ENCODE data around the gene PTPRR. TPM values are rescaled to one million over a fixed set of nuclear protein-coding genes. Genes with fewer than 3 reads are reported as not detected.

Gene PTPRR
- polyA plus RNA-seq, 1 of the 3 experiments (the other 2 are of a cell fraction): 1.4 TPM

GRCh38 chr12:70671698-70672097, 248.8 kb downstream of the PTPRR start:
- WGBS (ENCODE audit: low lambda C conversion rate): 90% methylated on average over 2 of the region's 5 CpGs

DNA sequence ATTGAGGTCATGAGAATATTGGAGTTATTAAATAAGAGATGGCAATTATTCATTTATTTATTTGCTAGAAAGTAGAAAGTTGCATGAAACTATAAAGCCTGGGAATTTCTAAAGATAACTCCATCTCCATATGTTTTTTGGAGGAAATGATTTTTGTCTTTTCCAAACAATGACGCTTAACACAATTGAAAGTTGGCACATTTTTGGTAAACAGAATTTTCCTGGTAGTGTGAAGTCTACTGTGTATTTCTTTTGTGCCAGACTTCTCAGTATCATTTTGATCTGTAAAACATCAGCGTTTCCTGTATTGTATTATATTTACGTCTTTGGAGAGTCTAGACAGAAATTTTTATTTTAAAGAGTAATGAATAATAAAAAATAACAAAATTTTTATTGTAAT, 249.6 kb downstream of the PTPRR start:
- Histone ChIP-seq H2AFZ (ENCODE audit: low read depth) (0 out of 2 replicates have a peak overlapping the region, but pooled peaks have one; percentile 34), H3K9me3 (no peaks in the 10 kb centered on the region), H3K27me3 (ENCODE audit: insufficient read depth) (no peaks in the 10 kb centered on the region), H3K4me2 (no peak overlapping the region), H3K36me3 (replicated peaks in 1 of 2; ENCODE audit: control insufficient read depth in 1 of 2, insufficient read depth in 2 of 2, low read length in 1 of 2) (no peaks in the 10 kb centered on the region), H3K4me1 (ENCODE audit: control insufficient read depth in 1 of 2, insufficient read depth in 2 of 2, low read depth in 1 of 2, low read length in 1 of 2) (no peaks in the 10 kb centered on the region; a peak in 1 of 4 replicates), H3K4me3 (ENCODE audit: low read depth in 2 of 2, low read length in 1 of 2) (no peak overlapping the region), H4K20me1 (ENCODE audit: insufficient read depth) (no peaks in the 10 kb centered on the region), H3F3A (replicated peaks; ENCODE audit: insufficient read depth) (no peaks in the 10 kb centered on the region), H3K79me2 (ENCODE audit: insufficient read depth) (no peaks in the 10 kb centered on the region), H3K27ac (ENCODE audit: low read depth in 2 of 2, low read length in 1 of 2) (no peak overlapping the region), H3K9ac (no peak overlapping the region), H3K9me2 (no peaks in the 10 kb centered on the region)
- TF ChIP-seq GABPA (IDR thresholded peaks at IDR 0.05; ENCODE audit: low read depth) (no peak), RAD21 (IDR thresholded peaks at IDR 0.05; ENCODE audit: low read length) (no peak), FOSL2 (IDR thresholded peaks at IDR 0.05; ENCODE audit: borderline replicate concordance, low read depth) (no peak), SMC3 (IDR thresholded peaks at IDR 0.05; ENCODE audit: low read depth, low read length) (no peak), REST (IDR thresholded peaks at IDR 0.05; ENCODE audit: low read depth, low read length) (no peak), TAF1 (IDR thresholded peaks at IDR 0.05; ENCODE audit: borderline replicate concordance, low read depth, low read length) (no peak), RXRA (IDR thresholded peaks at IDR 0.05; ENCODE audit: borderline replicate concordance, low read depth) (no peak), RFX5 (IDR thresholded peaks at IDR 0.05; ENCODE audit: low read length) (no peak), GATA2 (CRISPR knock-in tag; IDR thresholded peaks at IDR 0.05) (no peak), NFIC (IDR thresholded peaks at IDR 0.05; ENCODE audit: borderline replicate concordance) (no peak), NRF1 (IDR thresholded peaks at IDR 0.05; ENCODE audit: low read depth, low read length) (no peak)
- TF ChIP-seq, protein P1, sequence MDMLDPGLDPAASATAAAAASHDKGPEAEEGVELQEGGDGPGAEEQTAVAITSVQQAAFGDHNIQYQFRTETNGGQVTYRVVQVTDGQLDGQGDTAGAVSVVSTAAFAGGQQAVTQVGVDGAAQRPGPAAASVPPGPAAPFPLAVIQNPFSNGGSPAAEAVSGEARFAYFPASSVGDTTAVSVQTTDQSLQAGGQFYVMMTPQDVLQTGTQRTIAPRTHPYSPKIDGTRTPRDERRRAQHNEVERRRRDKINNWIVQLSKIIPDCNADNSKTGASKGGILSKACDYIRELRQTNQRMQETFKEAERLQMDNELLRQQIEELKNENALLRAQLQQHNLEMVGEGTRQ (IDR thresholded peaks at IDR 0.05; ENCODE audit: borderline replicate concordance, low read depth, low read length): no peak
- TF ChIP-seq, protein P2, sequence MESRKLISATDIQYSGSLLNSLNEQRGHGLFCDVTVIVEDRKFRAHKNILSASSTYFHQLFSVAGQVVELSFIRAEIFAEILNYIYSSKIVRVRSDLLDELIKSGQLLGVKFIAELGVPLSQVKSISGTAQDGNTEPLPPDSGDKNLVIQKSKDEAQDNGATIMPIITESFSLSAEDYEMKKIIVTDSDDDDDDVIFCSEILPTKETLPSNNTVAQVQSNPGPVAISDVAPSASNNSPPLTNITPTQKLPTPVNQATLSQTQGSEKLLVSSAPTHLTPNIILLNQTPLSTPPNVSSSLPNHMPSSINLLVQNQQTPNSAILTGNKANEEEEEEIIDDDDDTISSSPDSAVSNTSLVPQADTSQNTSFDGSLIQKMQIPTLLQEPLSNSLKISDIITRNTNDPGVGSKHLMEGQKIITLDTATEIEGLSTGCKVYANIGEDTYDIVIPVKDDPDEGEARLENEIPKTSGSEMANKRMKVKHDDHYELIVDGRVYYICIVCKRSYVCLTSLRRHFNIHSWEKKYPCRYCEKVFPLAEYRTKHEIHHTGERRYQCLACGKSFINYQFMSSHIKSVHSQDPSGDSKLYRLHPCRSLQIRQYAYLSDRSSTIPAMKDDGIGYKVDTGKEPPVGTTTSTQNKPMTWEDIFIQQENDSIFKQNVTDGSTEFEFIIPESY (IDR thresholded peaks at IDR 0.05; ENCODE audit: borderline replicate concordance, low read depth): no peak
- no peak for DNase-seq
- WGBS (ENCODE audit: low lambda C conversion rate): 84% methylated on average over 3 of the region's 3 CpGs
- ChIA-PET POLR2A (no interaction called here), CTCF (no interaction called here)

More at GRCh38 chr12:70671698-70672097, 248.8 kb downstream of the PTPRR start:
- Histone ChIP-seq H3F3A (replicated peaks; ENCODE audit: insufficient read depth) (no peaks in the 10 kb centered on the region), H3K4me1 (ENCODE audit: control insufficient read depth in 1 of 2, insufficient read depth in 2 of 2, low read depth in 1 of 2, low read length in 1 of 2) (no peaks in the 10 kb centered on the region; a peak in 1 of 4 replicates), H3K36me3 (replicated peaks in 1 of 2; ENCODE audit: control insufficient read depth in 1 of 2, insufficient read depth in 2 of 2, low read length in 1 of 2) (no peaks in the 10 kb centered on the region), H3K27me3 (ENCODE audit: insufficient read depth) (no peaks in the 10 kb centered on the region), H4K20me1 (ENCODE audit: insufficient read depth) (no peaks in the 10 kb centered on the region), H3K27ac (ENCODE audit: low read depth in 2 of 2, low read length in 1 of 2) (no peak overlapping the region), H3K4me3 (ENCODE audit: low read depth in 2 of 2, low read length in 1 of 2) (no peak overlapping the region), H3K9me2 (no peaks in the 10 kb centered on the region), H3K9ac (no peak overlapping the region), H3K4me2 (no peak overlapping the region), H3K79me2 (ENCODE audit: insufficient read depth) (no peaks in the 10 kb centered on the region), H3K9me3 (no peaks in the 10 kb centered on the region), H2AFZ (ENCODE audit: low read depth) (no peak overlapping the region)
- ChIA-PET CTCF (no interaction called here), POLR2A (no interaction called here)
- DNase-seq: no peak
- TF ChIP-seq YY1 (IDR thresholded peaks at IDR 0.05; ENCODE audit: low read depth) (no peak), ELF1 (IDR thresholded peaks at IDR 0.05) (no peak)
